ENCODE measurements around the gene CACNA1E. TPM values are rescaled to one million over a fixed set of nuclear protein-coding genes. Genes with fewer than 3 reads are reported as not detected.

The CACNA1E gene
- total RNA-seq: under 1 TPM in 2 of 4 donors, not detected in 2; 0.03 to 0.05 TPM

DNA sequence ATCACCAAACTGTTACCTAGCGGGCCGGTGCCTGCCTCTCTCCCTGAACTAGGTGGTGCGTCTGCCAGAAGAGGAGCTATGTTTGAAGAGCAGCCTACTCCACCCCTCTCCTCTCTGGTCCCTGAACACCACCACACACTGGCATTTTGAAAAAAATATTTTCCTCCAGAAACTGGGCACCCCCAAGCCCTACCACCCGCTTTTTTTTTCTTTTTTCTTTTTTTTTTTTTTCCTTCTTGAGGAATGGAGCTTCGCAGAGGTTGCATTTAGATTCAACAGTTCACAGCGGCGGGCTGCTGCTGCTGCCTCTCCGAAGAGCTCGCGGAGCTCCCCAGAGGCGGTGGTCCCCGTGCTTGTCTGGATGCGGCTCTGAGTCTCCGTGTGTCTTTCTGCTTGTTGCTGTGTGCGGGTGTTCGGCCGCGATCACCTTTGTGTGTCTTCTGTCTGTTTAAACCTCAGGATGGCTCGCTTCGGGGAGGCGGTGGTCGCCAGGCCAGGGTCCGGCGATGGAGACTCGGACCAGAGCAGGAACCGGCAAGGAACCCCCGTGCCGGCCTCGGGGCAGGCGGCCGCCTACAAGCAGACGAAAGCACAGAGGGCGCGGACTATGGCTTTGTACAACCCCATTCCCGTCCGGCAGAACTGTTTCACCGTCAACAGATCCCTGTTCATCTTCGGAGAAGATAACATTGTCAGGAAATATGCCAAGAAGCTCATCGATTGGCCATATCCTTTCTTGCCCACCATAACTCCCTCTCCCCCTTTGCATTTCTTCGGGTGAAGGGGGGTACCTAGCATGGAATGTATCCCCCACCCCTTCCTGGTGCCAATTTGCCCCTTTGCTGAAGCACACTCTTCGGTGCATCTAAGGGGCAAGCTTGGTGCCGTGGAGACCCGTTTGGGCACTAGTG, at the start of gene CACNA1E:
CACNA1E (plus strand) TSS at position 233 of the 911 bp plus-strand sequence; CDS start at position 461, 228 bp downstream.
- Histone ChIP-seq H3K9me3 (no peaks in the 10 kb centered on the region), H3K27ac (no peak within 1 kb of the TSS), H3K4me3 (peak within 1 kb of the TSS in 1 of 4 donors; percentile 21), H3K4me1 (no peaks in the 10 kb centered on the region), H3K36me3 (no peaks in the 10 kb centered on the region), H3K27me3 (peaks cover 59 to 65% (median 62%) of the 10 kb centered on the region in 3 donors)
- in situ Hi-C loops (cut with MboI; ENCODE audit: low sequenced_read_pairs in 4 of 4): loop anchor here in 3 of 4 donors (25.0 kb wide), 2 partner anchors 579 to 929 kb away; partner anchors contain the start of genes ZNF648 (in 3 of the 3) and TEDDM1 (in 1 of the 3)
- DNase-seq: no peak
- no peak for TF ChIP-seq CTCF (IDR thresholded peaks at IDR 0.05 in 4 of 5, conservative IDR thresholded peaks at IDR 0.05 in 1 of 5)
- no peak for TF ChIP-seq POLR2A (IDR thresholded peaks at IDR 0.05)
- intact Hi-C loops (cut with DNase I; ENCODE audit: low total_unique reads): no loop called here
- no peak for ATAC-seq

DNA sequence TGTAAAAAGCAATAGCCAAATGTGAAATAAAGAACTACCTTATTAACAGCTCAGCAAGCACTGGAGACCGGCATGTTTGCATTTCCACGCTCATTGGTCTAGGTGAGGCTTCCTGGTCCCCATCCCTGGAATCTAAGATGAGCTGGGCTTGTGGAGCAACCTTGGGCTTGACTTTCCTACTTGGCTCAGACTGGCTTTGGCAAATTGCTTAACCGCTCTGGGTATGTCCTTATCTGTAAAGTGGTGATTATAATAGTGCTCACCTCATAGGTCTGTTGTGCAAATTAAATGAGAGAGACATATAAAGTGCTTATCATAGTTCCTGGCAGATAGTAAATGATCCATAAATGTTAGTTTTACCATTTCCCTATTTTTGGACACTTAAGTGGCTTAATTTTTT, 49.4 kb upstream of the CACNA1E start:
- Histone ChIP-seq H3K27ac (no peak overlapping the region), H3K27me3 (peaks cover 0 to 4% (median 0%) of the 10 kb centered on the region in 3 donors), H3K4me3 (no peak overlapping the region), H3K4me1 (no peaks in the 10 kb centered on the region), H3K9me3 (no peaks in the 10 kb centered on the region), H3K36me3 (no peaks in the 10 kb centered on the region)
- intact Hi-C loops (cut with DNase I; ENCODE audit: low total_unique reads): no loop called here
- in situ Hi-C loops (cut with MboI; ENCODE audit: low sequenced_read_pairs in 4 of 4): no loop called here
- DNase-seq (no peak), ATAC-seq (no peak)
- TF ChIP-seq POLR2A (IDR thresholded peaks at IDR 0.05) (no peak), CTCF (IDR thresholded peaks at IDR 0.05 in 4 of 5, conservative IDR thresholded peaks at IDR 0.05 in 1 of 5) (no peak)

- in situ Hi-C loops (cut with MboI; ENCODE audit: low sequenced_read_pairs in 4 of 4): no loop called here
These were observed 45.3 kb upstream of the CACNA1E start for GRCh38 chr1:181438013-181438412.

DNA sequence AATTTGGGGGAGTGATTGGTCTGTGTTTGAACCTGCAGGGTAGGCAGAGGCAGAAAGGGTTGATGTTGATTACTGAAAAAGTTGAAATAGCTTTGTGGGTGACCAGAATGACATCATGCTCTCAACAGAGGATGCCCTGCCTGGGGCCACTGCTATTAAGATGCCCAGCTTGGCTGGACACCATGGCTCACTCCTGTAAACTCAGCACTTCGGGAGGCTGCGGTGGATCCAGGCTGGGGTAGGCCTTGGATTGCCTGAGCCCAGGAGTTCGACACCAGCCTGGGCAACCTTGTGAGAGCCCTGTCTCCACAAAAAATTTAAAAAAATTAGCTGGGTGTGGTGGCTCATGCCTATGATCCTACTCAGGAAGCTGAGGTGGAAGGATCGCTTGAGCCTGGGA, 42.8 kb upstream of the CACNA1E start:
- peaks cover 0 to 4% (median 0%) of the 10 kb centered on the region in 3 donors for H3K27me3 ChIP-seq
- in situ Hi-C loops (cut with MboI; ENCODE audit: low sequenced_read_pairs in 4 of 4): no loop called here
- H3K36me3 ChIP-seq: no peaks in the 10 kb centered on the region
- no peak overlapping the region for H3K27ac ChIP-seq
- no peak overlapping the region for H3K4me3 ChIP-seq
- H3K9me3 ChIP-seq: no peaks in the 10 kb centered on the region
- TF ChIP-seq POLR2A (IDR thresholded peaks at IDR 0.05) (no peak), CTCF (IDR thresholded peaks at IDR 0.05 in 4 of 5, conservative IDR thresholded peaks at IDR 0.05 in 1 of 5) (no peak)
- H3K4me1 ChIP-seq: no peaks in the 10 kb centered on the region
- intact Hi-C loops (cut with DNase I; ENCODE audit: low total_unique reads): no loop called here
- DNase-seq (no peak), ATAC-seq (no peak)

More at GRCh38 chr1:181438013-181438412, 45.3 kb upstream of the CACNA1E start:
- DNase-seq (no peak), ATAC-seq (no peak)
- Histone ChIP-seq H3K36me3 (no peaks in the 10 kb centered on the region), H3K9me3 (no peaks in the 10 kb centered on the region), H3K27ac (no peak overlapping the region), H3K4me1 (no peaks in the 10 kb centered on the region), H3K4me3 (no peak overlapping the region), H3K27me3 (peaks cover 0 to 4% (median 0%) of the 10 kb centered on the region in 3 donors)
- no peak for TF ChIP-seq POLR2A (IDR thresholded peaks at IDR 0.05)
- TF ChIP-seq CTCF (IDR thresholded peaks at IDR 0.05 in 4 of 5, conservative IDR thresholded peaks at IDR 0.05 in 1 of 5): no peak
- intact Hi-C loops (cut with DNase I; ENCODE audit: low total_unique reads): no loop called here

All from gastrocnemius medialis (tissue), 4 donors.